ENCODE measurements around the gene HPS1. TPM values are rescaled to one million over a fixed set of nuclear protein-coding genes. Genes with fewer than 3 reads are reported as not detected.

Gene HPS1
- total RNA-seq, 1 donor from 2014 or later = 30.6 TPM

- H3K27me3 Mint-ChIP-seq (ENCODE audit: unreplicated experiment) = peaks cover 3% of the 10 kb centered on the region
These were observed 28.6 kb downstream of the HPS1 start for GRCh38 chr10:98417973-98418664.

GRCh38 chr10:98417481-98417959, 29.2 kb downstream of the HPS1 start:
- Mint-ChIP-seq H3K27me3 (ENCODE audit: unreplicated experiment) (peaks cover 3% of the 10 kb centered on the region), H3K9me3 (ENCODE audit: unreplicated experiment) (no peaks in the 10 kb centered on the region), H3K27ac (ENCODE audit: unreplicated experiment) (no peak overlapping the region), H3K4me3 (ENCODE audit: unreplicated experiment) (no peak overlapping the region), H3K4me1 (ENCODE audit: unreplicated experiment) (peaks cover 4% of the 10 kb centered on the region), H3K36me3 (ENCODE audit: low read depth, unreplicated experiment) (peaks cover 16% of the 10 kb centered on the region)
- DNase-seq (ENCODE audit: low spot score) = no peak
- no peak for TF ChIP-seq CTCF (IDR thresholded peaks at IDR 0.05; ENCODE audit: unreplicated experiment)

More at GRCh38 chr10:98417973-98418664, 28.6 kb downstream of the HPS1 start:
- no peak for TF ChIP-seq CTCF (IDR thresholded peaks at IDR 0.05; ENCODE audit: unreplicated experiment)
- Mint-ChIP-seq H3K36me3 (ENCODE audit: low read depth, unreplicated experiment) (peaks cover 14% of the 10 kb centered on the region), H3K9me3 (ENCODE audit: unreplicated experiment) (no peaks in the 10 kb centered on the region), H3K4me3 (ENCODE audit: unreplicated experiment) (no peak overlapping the region), H3K4me1 (ENCODE audit: unreplicated experiment) (peaks cover 4% of the 10 kb centered on the region), H3K27ac (ENCODE audit: unreplicated experiment) (no peak overlapping the region)
- no peak for DNase-seq (ENCODE audit: low spot score)

GRCh38 chr10:98416606-98417388, 29.9 kb downstream of the HPS1 start:
- H3K4me3 Mint-ChIP-seq (ENCODE audit: unreplicated experiment) = no peak overlapping the region
- H3K9me3 Mint-ChIP-seq (ENCODE audit: unreplicated experiment) = no peaks in the 10 kb centered on the region
- H3K4me1 Mint-ChIP-seq (ENCODE audit: unreplicated experiment) = peaks cover 4% of the 10 kb centered on the region
- peaks cover 3% of the 10 kb centered on the region for H3K27me3 Mint-ChIP-seq (ENCODE audit: unreplicated experiment)
- TF ChIP-seq CTCF (IDR thresholded peaks at IDR 0.05; ENCODE audit: unreplicated experiment) = no peak
- no peak for DNase-seq (ENCODE audit: low spot score)
- H3K27ac Mint-ChIP-seq (ENCODE audit: unreplicated experiment) = no peak overlapping the region
- peaks cover 16% of the 10 kb centered on the region for H3K36me3 Mint-ChIP-seq (ENCODE audit: low read depth, unreplicated experiment)

GRCh38 chr10:98415731-98416119, 31.0 kb downstream of the HPS1 start:
- Mint-ChIP-seq H3K27ac (ENCODE audit: unreplicated experiment) (peak overlapping the region; percentile 42), H3K4me3 (ENCODE audit: unreplicated experiment) (no peak overlapping the region), H3K36me3 (ENCODE audit: low read depth, unreplicated experiment) (peaks cover 10% of the 10 kb centered on the region), H3K4me1 (ENCODE audit: unreplicated experiment) (peaks cover 4% of the 10 kb centered on the region), H3K27me3 (ENCODE audit: unreplicated experiment) (peaks cover 3% of the 10 kb centered on the region), H3K9me3 (ENCODE audit: unreplicated experiment) (no peaks in the 10 kb centered on the region)
- TF ChIP-seq CTCF (IDR thresholded peaks at IDR 0.05; ENCODE audit: unreplicated experiment) = no peak
- DNase-seq (ENCODE audit: low spot score) = no peak
